Fibroblast of skin of abdomen (primary cell): ENCODE data around the gene MLX. TPM values are rescaled to one million over a fixed set of nuclear protein-coding genes. Genes with fewer than 3 reads are reported as not detected.
A peak's percentile ranks its signal among the peaks of the same experiment; 100 is the strongest.

Source experiments
- DNase-seq: peaks from one replicate; pipeline ENCODE4 v3.0.0-alpha.2; 2013
- polyA plus RNA-seq, 2 experiments: library from polyadenylated mRNA; unstranded; fragments of 120-200 nt; gene quantifications; one replicate each; pipeline ENCODE4 v1.2.1, GENCODE V29; 2013; ENCODE audit not compliant: insufficient read length in 2 of 2

The MLX gene, protein sequence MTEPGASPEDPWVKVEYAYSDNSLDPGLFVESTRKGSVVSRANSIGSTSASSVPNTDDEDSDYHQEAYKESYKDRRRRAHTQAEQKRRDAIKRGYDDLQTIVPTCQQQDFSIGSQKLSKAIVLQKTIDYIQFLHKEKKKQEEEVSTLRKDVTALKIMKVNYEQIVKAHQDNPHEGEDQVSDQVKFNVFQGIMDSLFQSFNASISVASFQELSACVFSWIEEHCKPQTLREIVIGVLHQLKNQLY
- polyA plus RNA-seq (2013, experiment 1 of 2; ENCODE audit: insufficient read length): 37.1 TPM
- 38.6 TPM for polyA plus RNA-seq (2013, experiment 2 of 2; ENCODE audit: insufficient read length)

DNA sequence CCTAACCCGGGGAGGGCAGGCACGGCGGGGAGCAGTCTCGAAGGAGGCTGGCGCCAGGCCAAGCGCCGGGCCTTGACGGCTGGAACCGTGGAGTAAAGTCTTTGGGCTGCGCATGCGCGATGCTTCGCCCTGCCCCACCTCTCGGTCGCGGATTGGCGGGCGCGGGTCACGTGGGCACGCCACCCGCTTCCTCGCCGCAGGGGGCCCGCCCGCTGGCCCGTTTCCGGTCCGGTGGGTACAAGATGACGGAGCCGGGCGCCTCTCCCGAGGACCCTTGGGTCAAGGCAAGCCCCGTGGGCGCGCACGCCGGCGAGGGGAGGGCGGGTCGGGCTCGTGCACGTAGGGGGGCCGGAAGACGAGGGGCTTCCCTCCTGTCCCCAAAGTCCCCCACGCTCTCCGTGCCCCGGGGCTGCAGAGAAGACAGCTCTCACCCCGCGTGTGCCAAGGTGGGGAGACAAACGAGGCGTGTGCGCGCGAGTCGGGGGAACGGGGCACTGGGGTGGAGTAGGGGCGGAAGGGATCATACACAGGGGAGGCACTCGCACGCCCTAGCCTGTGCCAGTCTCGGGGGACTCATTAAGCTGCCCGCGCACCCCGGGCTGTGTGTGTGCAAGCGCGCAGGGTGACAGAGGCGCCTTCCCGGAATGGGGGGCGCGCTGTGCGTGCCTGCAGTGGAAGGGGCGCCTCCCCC, at the start of gene MLX:
TSS of gene MLX (plus strand) at position 218 of the 691 bp plus-strand sequence. CDS start at position 243, 25 bp downstream.
- DNase-seq: peak; percentile 90

DNA sequence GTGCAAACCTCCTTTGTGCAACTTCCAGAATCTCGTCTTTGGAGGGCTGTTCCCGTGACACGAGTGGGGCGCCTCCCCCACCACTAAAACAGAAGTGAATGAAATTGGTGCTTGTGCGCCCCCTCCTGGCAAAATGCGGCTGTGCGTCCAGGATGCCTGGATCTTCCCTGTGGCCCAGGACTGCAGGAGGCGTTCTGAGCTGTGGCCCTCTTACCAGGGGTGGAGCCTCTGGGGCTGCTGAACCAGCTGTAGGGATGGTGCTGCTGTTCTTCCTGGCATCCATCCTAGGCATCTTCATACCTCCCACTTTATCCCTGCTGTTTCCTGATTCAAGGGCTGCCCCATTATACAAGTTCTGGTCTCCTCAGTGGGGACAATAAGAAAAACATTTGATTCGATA, 49.4 kb upstream of the MLX start:
- peak; percentile 93 for DNase-seq

DNA sequence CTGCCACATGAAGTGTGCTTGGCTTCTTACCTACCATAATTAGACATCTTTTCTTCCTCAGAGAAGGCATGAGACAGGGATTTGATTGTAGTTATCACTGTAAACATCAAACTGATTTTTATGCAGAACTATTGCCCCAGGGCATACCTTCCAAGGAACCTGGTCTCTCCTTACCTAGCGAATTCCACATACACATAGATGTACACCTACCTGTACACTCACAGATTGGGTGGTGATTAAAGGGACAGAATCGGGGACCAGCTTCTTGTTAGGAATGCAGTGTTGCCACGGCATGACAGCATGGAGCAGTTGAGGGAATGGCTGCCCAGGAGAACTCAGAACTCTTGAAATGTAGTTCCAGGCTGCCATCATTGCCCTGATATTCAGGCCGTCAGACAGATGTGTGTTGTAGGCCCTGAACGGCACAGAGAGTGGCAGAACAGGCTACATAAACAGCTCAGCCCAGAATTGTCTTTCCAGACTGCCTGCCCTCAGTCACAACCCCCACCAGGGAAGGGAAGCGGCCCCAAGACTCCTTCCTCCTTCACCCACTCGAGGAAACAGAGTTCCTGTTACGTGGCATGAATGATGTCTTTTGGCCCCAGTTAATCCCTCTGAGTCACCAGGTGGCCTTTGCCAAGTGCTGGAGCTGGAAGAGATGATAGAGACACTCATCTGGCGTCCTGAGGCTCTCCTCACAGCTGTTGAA, 48.7 kb upstream of the MLX start:
- DNase-seq: peak; percentile 98

DNA sequence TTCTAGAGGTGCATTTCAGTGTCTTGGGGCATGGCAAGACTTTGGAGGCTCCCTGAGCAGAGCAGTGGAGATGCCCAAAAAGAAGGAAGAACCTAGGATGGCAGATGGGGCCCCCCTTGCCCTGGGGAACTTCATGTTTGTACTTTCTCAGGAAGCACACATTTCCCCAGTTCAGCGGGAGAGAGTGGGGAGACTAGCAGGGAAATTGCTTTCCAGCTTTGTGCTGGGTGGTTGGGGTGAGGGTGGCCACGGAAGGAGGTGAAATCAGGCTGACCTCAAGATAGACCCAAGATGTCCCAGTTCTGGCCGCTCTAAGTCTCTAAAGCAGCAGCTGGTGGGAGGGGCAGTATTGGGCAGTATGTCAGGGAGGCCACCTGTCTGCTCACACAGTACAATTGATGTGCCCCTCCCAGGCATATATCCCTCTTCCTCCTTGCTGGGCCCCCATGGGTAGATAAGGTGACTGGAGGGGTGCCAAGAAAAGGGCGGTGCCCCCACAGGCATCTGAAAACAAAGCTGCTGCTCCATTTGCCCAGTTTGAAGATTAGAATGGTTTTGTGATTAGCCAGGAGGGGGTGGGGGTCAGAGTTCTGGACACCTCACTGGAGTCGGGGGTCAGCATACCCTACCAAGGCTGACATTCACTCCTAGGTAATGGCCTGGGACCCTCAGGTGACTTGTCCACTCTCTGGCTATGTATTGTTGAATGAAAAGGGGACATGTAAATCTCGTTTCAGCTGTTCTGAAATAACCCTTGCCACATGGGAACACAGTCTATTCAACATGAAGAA, 48.0 kb upstream of the MLX start:
- peak; percentile 40 for DNase-seq

DNA sequence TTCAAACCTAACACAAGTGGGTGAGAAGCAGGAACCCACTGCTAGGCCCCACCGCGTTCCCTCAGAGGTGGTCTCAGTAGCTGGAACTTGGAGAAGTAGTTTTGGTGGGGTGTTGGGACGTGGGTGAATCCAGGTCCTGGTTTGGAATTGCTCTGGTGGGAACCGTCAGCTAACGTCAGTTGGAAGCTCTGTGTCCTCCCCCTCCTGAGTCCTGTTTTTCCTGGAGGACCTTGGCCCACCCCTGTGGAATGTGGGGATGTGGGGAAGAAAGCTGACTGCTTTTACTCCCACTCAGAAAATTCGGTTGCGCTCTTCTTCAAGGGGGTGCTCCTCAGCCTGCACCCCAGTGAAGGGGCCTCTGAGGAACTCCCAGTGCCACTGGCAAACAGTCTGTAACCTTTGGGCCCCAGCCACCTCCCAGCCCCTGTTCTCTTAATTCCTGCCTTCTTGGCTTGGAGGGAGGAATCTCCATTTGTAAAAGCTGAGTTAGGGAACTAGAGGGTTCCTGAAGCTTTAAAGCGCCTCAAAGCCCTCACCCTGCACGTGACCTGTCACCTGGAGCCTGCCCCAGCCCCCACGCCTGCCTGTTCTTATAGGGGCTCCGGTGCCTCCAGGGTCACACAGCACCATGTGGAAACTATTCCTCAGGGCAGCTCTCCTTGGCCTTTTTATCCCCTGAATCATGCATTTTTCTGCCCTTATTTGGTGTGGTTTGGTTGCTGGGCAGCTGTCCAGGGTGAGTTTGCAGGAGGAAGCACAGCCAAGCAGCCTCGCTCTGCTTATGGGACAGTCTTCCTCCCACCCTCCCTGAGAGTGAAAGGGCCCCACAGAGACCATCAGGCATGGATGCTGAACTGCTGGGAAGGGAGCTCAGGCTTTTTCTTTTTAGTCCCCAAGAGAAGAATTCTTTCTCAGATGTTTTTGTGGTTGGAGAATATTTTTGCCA, 47.1 kb upstream of the MLX start:
- DNase-seq: peak; percentile 100

DNA sequence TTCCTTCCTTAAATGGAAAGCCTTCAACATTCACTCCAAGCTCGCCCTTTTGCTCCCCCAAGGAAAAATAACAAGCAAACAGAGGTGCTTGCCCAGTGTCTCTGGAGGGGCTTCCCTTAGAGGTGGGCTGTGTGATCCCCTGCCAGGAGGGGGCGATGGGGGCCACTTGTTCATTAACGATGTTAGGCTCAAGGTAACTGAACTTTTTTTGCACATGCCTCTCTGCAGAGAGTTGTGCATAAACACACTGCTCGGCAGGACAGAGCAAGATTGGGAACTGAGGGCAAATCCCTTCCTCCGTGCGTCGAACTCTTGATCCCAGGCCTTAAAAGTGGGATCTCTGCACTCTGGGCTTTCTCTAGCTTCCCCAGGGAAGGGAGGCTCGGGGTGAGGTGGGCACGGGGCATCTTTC, 46.4 kb upstream of the MLX start:
- DNase-seq: no peak

DNA sequence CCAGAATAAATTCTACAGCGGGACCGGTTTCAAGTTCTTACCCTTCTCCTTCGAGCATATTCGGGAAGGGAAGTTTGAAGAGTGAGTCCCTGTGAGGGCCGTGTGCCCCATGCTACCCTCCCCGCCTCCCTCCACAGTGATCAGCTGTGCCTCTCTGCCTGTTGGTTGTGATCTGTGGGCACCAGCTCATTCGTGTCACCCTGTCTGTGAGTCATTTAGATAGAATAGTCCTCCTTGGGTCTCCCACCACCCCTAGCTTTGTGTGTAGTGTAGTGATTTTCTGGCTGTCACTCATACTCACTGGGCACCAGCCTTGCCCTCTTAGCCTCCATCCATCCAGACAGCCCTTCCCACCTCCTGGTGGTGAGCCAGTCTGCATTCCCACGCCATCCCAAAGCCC, 45.9 kb upstream of the MLX start:
- DNase-seq: peak; percentile 10

DNA sequence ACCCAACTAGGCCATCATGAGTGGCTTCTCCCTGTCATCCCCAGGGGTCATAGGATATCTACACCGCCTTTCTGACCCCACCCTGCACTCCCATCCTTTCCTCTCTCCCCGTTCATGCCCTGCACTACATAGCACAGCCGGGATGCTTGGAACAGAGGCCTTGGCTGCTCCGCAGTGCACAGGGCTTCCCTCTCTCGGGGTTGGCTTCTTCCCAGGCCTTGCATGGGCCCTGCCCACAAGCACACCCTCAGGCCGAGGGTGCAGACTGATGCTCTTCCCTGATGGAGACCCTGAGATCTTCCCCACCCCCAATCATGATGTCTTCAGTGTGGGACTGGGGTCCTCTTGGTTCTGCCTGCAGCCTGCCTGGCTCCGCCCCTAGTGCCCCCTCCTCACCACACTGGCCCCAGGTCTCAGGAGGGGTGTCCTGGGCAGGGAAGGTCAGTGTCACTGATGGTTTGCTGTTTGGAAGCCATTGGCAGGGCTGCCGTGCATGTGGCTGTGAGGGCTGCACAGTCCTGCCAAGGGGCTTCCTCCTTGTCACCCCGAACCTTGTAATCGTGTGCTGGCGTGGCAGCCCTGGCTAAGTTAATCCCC, 45.1 kb upstream of the MLX start:
- peak; percentile 6 for DNase-seq

DNA sequence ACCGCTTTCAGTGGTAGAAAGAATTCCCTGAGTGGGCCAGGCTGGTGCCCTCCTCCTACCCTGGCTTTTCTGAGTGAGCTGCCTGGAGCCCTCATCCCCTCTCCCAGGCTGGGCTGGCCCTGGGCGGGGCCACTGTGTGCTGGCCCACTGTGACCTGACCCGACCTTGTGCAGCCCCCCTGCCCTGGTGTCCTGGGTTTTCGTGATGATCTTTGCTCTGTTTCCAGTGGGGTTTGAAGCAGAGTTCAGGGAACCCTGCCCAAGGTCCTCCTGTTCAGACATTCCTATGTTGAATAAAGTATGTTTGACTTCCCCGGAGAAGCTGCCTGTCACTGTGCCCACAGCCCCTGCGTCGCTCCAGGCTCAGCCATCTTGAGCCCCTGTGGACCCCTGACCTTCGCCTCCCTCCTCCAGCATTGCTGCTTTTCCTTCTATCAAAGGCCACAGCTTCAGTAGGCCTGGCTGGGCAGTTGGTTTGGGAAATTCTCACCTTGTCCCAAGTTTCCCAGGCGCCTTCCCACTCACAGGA, 44.6 kb upstream of the MLX start:
- DNase-seq: no peak

DNA sequence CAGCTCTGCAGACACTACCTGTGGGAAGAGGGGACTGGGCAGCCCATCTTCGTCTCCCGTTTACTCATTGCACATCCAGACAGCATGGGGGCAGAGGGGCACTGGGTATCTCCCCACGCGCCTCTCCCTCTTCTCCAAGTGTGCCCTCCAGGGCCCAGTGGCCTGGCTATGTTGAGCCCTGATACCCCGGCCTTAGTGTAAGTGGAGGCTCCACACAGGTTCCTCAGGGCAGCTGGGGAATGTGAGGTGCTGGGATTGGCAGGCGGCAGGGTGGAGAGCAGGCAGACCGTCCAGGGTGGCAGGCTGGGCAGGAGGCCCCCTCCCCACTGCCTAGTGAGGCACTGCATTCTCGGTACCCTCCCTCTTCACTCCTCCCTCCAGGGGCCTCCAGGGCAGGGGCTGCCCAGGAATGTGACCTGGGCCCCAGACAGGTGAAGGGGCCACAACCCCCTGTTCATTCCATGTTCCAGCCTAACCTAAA, 44.1 kb upstream of the MLX start:
- no peak for DNase-seq

DNA sequence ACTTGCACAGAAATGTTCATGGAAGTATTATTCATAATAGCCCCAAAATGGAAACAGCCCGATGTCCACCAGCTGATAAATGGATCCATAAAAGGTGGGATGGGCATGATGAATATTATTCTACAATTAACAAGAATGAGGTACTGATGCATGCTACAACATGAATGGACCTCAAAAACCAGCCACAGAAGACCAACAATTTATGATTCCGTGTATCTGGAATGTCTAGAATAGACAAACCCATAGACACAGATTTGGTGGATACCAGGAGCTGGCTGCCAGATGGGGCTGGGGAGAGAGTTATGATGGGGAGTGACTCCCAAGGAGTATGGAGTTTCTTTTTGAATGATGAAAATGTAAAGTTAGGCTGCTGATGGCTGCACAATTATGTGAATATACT, 41.7 kb upstream of the MLX start:
- peak; percentile 97 for DNase-seq

DNA sequence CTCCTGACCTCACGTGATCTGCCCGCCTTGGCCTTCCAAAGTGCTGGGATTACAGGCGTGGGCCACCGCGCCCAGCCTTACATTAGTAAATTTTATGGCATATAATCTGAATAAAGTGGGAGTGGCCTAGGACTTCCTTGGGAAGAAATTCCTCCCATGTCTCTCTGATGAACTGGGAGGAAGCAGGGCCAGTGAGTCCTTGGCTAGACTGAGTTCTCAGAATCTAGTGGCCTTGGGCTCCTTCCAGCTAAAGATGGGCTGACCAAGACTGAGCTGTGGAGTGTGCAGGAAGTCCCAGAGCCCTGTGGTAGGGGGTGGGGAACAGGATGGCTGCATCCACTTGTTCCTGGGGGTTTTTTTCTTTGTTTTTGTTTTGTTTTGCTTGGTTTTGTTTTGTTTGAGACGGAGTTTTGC, 40.9 kb upstream of the MLX start:
- DNase-seq: peak; percentile 84

DNA sequence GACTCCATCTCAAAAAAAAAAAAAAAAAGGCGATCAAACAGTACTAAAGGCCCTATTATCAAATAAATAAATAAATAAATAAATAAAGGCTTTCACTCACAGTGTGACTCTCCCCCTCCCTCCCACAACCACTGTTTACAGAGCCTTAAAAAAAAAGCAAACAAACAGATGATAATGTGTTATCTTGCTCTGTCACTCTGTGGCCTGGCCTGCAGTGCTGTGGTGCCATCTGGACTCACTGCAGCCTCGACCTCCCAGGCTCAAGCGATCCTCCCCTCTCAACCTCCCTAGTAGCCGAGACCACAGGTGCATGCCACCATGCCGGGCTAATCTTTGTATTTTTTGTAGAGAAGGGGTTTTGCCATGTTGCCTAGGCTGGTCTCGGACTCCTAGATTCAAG, 39.0 kb upstream of the MLX start:
- DNase-seq: no peak

DNA sequence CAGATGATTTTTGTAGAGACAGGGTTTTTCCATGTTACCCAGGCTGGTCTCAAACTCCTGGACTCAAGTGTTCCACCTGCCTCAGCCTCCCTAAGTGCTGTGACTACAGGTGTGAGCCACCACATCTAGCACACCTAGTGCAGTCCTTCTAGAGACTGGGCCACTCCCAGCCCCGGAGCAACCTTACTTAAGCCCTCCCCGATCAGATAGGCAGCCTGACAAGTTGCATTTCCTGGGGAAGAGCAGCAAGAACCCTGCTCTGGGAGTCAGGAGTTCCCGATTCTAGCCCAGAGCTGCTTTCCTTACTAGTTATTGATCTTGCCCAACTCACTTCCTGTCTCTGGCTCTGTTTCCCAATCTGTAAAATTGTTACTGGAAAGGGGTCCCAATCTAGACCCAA, 37.8 kb upstream of the MLX start:
- DNase-seq: no peak

DNA sequence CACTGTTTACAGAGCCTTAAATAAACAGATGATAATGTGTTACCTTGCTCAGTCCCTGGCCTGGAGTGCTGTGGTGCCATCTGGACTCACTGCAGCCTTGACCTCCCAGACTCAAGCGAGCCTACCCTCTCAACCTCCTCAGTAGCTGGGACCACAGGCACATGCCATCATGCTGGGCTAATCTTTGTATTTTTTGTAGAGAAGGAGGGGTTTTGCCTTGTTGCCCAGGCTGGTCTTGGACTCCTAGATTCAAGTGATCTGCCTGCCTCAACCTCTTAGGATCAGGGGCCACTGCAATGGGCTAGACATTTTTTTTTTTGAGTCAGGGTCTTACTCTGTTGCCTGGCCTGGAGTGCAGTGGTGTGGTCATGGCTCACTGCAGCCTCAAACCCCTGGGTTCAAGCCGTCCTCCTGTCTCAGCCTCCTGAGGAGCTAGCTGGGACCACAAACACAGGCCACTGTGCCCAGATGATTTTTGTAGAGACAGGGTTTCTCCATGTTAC, 35.9 kb upstream of the MLX start:
- no peak for DNase-seq

DNA sequence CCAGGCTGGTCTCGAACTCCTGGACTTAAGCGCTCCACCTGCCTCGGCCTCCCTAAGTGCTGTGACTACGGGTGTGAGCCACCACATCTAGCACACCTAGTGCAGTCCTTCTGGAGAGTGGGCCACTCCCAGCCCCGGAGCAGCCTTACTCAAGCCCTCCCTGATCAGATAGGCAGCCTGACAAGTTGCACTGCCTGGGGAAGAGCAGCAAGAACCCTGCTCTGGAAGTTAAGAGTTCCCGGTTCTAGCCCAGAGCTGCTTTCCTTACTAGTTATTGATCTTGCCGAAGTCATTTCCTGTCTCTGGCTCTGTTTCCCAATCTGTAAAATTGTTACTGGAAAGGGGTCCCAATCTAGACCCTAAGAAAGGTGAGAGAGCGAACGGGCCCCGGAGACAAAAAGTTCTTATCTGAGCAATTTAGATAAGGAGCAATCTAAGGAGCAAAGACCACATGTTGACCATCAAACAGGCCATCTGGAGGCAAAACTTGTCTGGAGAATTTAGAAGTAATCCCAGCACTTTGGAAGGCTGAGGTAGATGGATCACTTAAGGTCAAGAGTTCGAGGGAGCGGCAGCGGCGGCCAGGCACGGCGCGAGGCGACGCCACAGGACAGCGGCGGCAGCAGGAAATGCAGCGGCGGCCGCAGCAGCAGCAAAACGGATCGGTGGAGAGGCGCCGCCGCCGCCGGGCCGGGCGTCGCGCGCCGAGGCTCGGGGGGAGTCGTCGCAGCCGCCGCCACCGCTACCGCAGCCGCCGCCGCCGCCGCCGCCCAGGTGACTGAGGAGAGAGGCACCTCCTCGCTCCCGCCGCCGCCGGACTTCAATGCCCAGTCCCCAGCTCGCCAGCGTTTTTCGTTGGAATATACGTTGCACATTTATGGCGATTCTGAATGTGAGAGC, 35.2 kb upstream of the MLX start:
- DNase-seq: peak; percentile 41

DNA sequence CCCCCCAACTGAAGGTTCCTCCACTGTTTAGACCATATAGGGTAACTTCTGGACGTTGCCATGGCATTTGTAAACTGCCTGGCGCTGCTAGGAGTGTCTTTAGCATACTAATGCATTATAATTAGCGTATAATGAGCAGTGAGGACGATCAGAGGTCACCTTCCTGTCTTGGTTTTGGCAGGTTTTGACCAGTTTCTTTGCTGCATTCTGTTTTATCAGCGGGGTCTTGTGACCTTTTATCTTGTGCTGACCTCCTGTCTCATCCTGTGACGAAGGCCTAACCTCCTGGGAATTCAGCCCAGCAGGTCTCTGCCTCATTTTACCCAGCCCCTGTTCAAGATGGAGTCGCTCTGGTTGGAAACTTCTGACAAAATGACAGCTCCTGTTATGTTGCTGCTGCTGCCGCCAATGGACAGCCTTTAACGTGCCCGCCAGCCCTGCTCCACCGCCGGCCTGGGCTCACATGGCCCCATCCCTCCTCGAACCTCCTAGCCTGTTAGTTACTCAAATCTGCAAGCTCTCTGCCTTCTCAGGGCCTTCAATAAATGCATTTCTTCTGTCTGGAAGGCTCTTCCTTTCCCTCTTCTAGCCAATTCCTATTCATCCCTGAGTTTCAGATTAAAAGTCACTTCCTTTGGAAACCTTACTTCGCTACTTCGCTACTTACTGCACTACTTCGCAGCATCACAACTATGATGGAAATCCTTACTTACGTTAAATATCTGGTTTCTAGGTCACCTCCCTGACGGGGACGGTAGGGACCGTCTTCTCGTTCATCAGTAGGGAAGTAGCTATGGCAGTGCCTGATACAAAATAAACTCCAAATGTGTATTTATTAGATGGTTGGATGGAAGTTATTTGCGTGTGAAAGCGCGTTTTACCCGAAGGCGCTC, 31.5 kb upstream of the MLX start:
- DNase-seq: no peak

DNA sequence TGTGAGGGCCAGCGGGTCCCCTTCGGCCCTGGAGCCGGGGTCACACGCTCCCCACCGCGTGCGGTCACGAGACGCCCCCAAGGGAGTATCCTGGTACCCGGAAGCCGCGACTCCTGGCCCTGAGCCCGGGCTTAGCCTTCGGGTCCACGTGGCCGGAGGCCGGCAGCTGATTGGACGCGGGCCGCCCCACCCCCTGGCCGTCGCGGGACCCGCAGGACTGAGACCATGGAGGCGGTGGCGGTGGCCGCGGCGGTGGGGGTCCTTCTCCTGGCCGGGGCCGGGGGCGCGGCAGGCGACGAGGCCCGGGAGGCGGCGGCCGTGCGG, 30.9 kb upstream of the MLX start, which contains the start of gene NAGLU:
TSS of gene NAGLU (plus strand) at position 194 of the 324 bp plus-strand sequence. CDS start at position 226, 32 bp downstream.
- peak; percentile 87 for DNase-seq
